MM.1S (cell line): ENCODE measurements around the gene SH3D19.

Experiments
- CTCF ChIP-seq: fragments of 300-600 bp; sonication (generic); IDR thresholded peaks from 2 replicates; pipeline ENCODE4 v1.5.1; 2016; ENCODE audit warnings: antibody characterized with exemption, low read length, mixed read lengths
- EZH2phosphoT487 ChIP-seq: fragments of 300-600 bp; sonication (generic); IDR thresholded peaks from 2 replicates; pipeline ENCODE4 v1.6.1; 2018; ENCODE audit warnings: antibody characterized with exemption, low read length

GRCh38 chr4:151236036-151236435 is 89.4 kb downstream of the SH3D19 start:
- no peak for TF ChIP-seq CTCF
- TF ChIP-seq EZH2phosphoT487: no peak
